H9 (cell line): ENCODE data around the gene KLK3. TPM values are rescaled to one million over a fixed set of nuclear protein-coding genes. Genes with fewer than 3 reads are reported as not detected.

Experiments
- DNase-seq: peaks from one replicate; pipeline ENCODE4 v3.0.0-alpha.2; 2017
- H2AFZ ChIP-seq: one replicate; pipeline ENCODE4 v1.6.1; 2013; ENCODE audit warnings: mild to moderate bottlenecking, low read length, control low read depth, moderate library complexity
- H2AK5ac ChIP-seq: 2 replicates; pipeline ENCODE4 v1.6.1; 2013; ENCODE audit warnings: low read length, control low read depth, mixed read lengths; ENCODE audit not compliant: insufficient read length
- H2BK120ac ChIP-seq: one replicate; pipeline ENCODE4 v1.6.1; 2013; ENCODE audit warnings: low read depth, mild to moderate bottlenecking, low read length, control low read depth, inconsistent platforms; ENCODE audit not compliant: poor library complexity, severe bottlenecking
- H2BK12ac ChIP-seq: 2 replicates; pipeline ENCODE4 v1.6.1; 2013; ENCODE audit warnings: low read length, control low read depth, mixed read lengths, low read depth; ENCODE audit not compliant: insufficient read length
- H2BK15ac ChIP-seq: 2 replicates; pipeline ENCODE4 v1.6.1; 2013; ENCODE audit warnings: low read depth, low read length, control low read depth
- H2BK20ac ChIP-seq: one replicate; pipeline ENCODE4 v1.6.1; 2013; ENCODE audit warnings: low read depth, mild to moderate bottlenecking, low read length, control low read depth, inconsistent platforms; ENCODE audit not compliant: poor library complexity, severe bottlenecking
- H2BK5ac ChIP-seq: 2 replicates; pipeline ENCODE4 v1.6.1; 2013; ENCODE audit warnings: low read length, control low read depth, mixed read lengths; ENCODE audit not compliant: insufficient read length
- H3K14ac ChIP-seq: 2 replicates; pipeline ENCODE4 v1.6.1; 2013; ENCODE audit warnings: low read length, control low read depth; ENCODE audit not compliant: insufficient read depth
- H3K18ac ChIP-seq: 2 replicates; pipeline ENCODE4 v1.6.1; 2013; ENCODE audit warnings: low read depth, mild to moderate bottlenecking, mixed read lengths, low read length, control low read depth; ENCODE audit not compliant: insufficient read length
- H3K23ac ChIP-seq: 2 replicates; pipeline ENCODE4 v1.6.1; 2013; ENCODE audit warnings: low read length, control low read depth, mixed read lengths, low read depth; ENCODE audit not compliant: insufficient read length
- H3K23me2 ChIP-seq: 2 replicates; pipeline ENCODE4 v1.6.1; 2013; ENCODE audit warnings: low read depth, mild to moderate bottlenecking, mixed read lengths, low read length, control low read depth; ENCODE audit not compliant: insufficient read length, poor library complexity, severe bottlenecking
- H3K27ac ChIP-seq: 2 replicates; pipeline ENCODE4 v1.5.1; 2013; ENCODE audit warnings: low read length, control low read depth, mixed read lengths, low read depth; ENCODE audit not compliant: insufficient read length
- H3K27me3 ChIP-seq: 2 replicates; pipeline ENCODE4 v1.6.1; 2013; ENCODE audit warnings: low read length, control low read depth, inconsistent platforms; ENCODE audit not compliant: insufficient read depth
- H3K4ac ChIP-seq: 2 replicates; pipeline ENCODE4 v1.6.1; 2013; ENCODE audit warnings: low read depth, mild to moderate bottlenecking, control low read depth, inconsistent platforms, low read length, moderate library complexity
- H3K4me1 ChIP-seq: 2 replicates; pipeline ENCODE4 v1.6.1; 2013; ENCODE audit warnings: low read length, control low read depth, inconsistent platforms; ENCODE audit not compliant: insufficient read depth
- H3K4me2 ChIP-seq: 2 replicates; pipeline ENCODE4 v1.6.1; 2013; ENCODE audit warnings: low read length, control low read depth, mixed read lengths; ENCODE audit not compliant: insufficient read length, insufficient read depth
- H3K56ac ChIP-seq: 2 replicates; pipeline ENCODE4 v1.6.1; 2013; ENCODE audit warnings: low read depth, mild to moderate bottlenecking, mixed read lengths, low read length, control low read depth; ENCODE audit not compliant: insufficient read length
- H3K79me1 ChIP-seq: 2 replicates; pipeline ENCODE4 v1.6.1; 2013; ENCODE audit warnings: low read depth, mild to moderate bottlenecking, moderate library complexity, low read length, control low read depth, inconsistent platforms; ENCODE audit not compliant: insufficient read depth, poor library complexity, severe bottlenecking
- H3K79me2 ChIP-seq: 2 replicates; pipeline ENCODE4 v1.6.1; 2013; ENCODE audit warnings: low read length, control low read depth, inconsistent platforms; ENCODE audit not compliant: insufficient read depth
- H3K9ac ChIP-seq: 2 replicates; pipeline ENCODE4 v1.6.1; 2013; ENCODE audit warnings: low read length, control low read depth, mixed read lengths; ENCODE audit not compliant: insufficient read length; ENCODE audit errors: extremely low read depth
- H3K9me3 ChIP-seq: one replicate; pipeline ENCODE4 v1.6.1; 2013; ENCODE audit warnings: low read depth, low read length, inconsistent platforms; ENCODE audit not compliant: control insufficient read depth
- H3T11ph ChIP-seq: one replicate; pipeline ENCODE4 v1.6.1; 2013; ENCODE audit warnings: mild to moderate bottlenecking, low read length, control low read depth, inconsistent platforms
- H4K20me1 ChIP-seq: one replicate; pipeline ENCODE4 v1.6.1; 2013; ENCODE audit not compliant: control insufficient read depth, insufficient read length, insufficient read depth
- H4K5ac ChIP-seq: 2 replicates; pipeline ENCODE4 v1.6.1; 2013; ENCODE audit warnings: low read depth, mild to moderate bottlenecking, mixed read lengths, low read length, control low read depth; ENCODE audit not compliant: insufficient read length
- H4K8ac ChIP-seq: replicated peaks from 2 replicates; pipeline ENCODE4 v1.6.1; 2013; ENCODE audit warnings: low read length, control low read depth, mixed read lengths, low read depth; ENCODE audit not compliant: insufficient read length
- H4K91ac ChIP-seq: 2 replicates; pipeline ENCODE4 v1.6.1; 2013; ENCODE audit warnings: low read depth, mild to moderate bottlenecking, moderate library complexity, mixed read lengths, low read length, control low read depth; ENCODE audit not compliant: insufficient read length
- H3K27ac Mint-ChIP-seq, 3 experiments: 2 replicates in 2 of 3; 3 replicates in 1 of 3; pipeline ENCODE4 v1.8.0; 2020 to 2021; ENCODE audit warnings: mixed read lengths in 3 of 3, mild to moderate bottlenecking in 1 of 3, moderate library complexity in 1 of 3
- H3K27me3 Mint-ChIP-seq: 2 replicates; pipeline ENCODE4 v1.8.0; 2021; ENCODE audit warnings: low read depth, mild to moderate bottlenecking, moderate library complexity, mixed read lengths
- H3K36me3 Mint-ChIP-seq, 3 experiments: 2 replicates in 2 of 3; 3 replicates in 1 of 3; pipeline ENCODE4 v1.8.0; 2020 to 2021; ENCODE audit warnings: low read depth in 3 of 3, mixed read lengths in 3 of 3; ENCODE audit not compliant: insufficient read depth in 1 of 3
- H3K4me1 Mint-ChIP-seq, 2 experiments: 2 replicates each; pipeline ENCODE4 v1.8.0; 2020; ENCODE audit warnings: mixed read lengths in 2 of 2
- H3K4me3 Mint-ChIP-seq, 2 experiments: 2 replicates in 1 of 2; 3 replicates in 1 of 2; pipeline ENCODE4 v1.8.0; 2020 to 2021; ENCODE audit warnings: mild to moderate bottlenecking in 2 of 2, mixed read lengths in 2 of 2, moderate library complexity in 1 of 2
- H3K9me3 Mint-ChIP-seq, 2 experiments: 2 replicates in 1 of 2; 3 replicates in 1 of 2; pipeline ENCODE4 v1.8.0; 2020; ENCODE audit warnings: mild to moderate bottlenecking in 2 of 2, mixed read lengths in 2 of 2, moderate library complexity in 1 of 2
- CTCF ChIP-seq: fragments of 200-600 bp; sonication (generic); conservative IDR thresholded peaks from 3 replicates; pipeline ENCODE4 v1.8.0; 2021; ENCODE audit warnings: antibody characterized with exemption, mild to moderate bottlenecking
- WGBS: extraction: QIAGEN DNeasy Blood & Tissue Kit; methylation state at CpG from one replicate; pipeline ENCODE4 v1.1.7; 2013; ENCODE audit warnings: missing lambda C conversion rate, low lambda C conversion rate, mixed read lengths; ENCODE audit not compliant: insufficient read length; ENCODE audit errors: extremely low coverage; 5-methylcytosine and 5-hydroxymethylcytosine counted together
- total RNA-seq: library from RNA; stranded (reverse); gene quantifications from 2 replicates; pipeline ENCODE4 v1.2.1, GENCODE V29; 2021

KLK3 gene
- total RNA-seq, 1 experiment from 2014 or later: not detected

- no peak overlapping the region for H2BK120ac ChIP-seq
- Mint-ChIP-seq H3K9me3 (no peaks in the 10 kb centered on the region; a peak in 1 of 5 replicates), H3K4me1 (no peaks in the 10 kb centered on the region), H3K4me3 (no peak overlapping the region), H3K27me3 (peaks cover 80% of the 10 kb centered on the region), H3K27ac (no peak overlapping the region), H3K36me3 (no peaks in the 10 kb centered on the region)
- no peak overlapping the region for H3T11ph ChIP-seq
- H3K27ac ChIP-seq: no peak overlapping the region
- H3K4me2 ChIP-seq: no peak overlapping the region
- no peak overlapping the region for H3K14ac ChIP-seq
- no peak overlapping the region for H3K18ac ChIP-seq
- no peak overlapping the region for H4K91ac ChIP-seq
- H4K5ac ChIP-seq: no peak overlapping the region
- no peak for DNase-seq
- H2BK12ac ChIP-seq: no peak overlapping the region
- no peak overlapping the region for H3K23ac ChIP-seq
- H2BK20ac ChIP-seq: no peak overlapping the region
- no peak overlapping the region for H3K4ac ChIP-seq
- no peaks in the 10 kb centered on the region for H3K4me1 ChIP-seq
- H2BK5ac ChIP-seq: no peak overlapping the region
- no peaks in the 10 kb centered on the region for H4K20me1 ChIP-seq
- no peak overlapping the region for H2BK15ac ChIP-seq
- H4K8ac ChIP-seq: no peak overlapping the region
- no peaks in the 10 kb centered on the region for H3K79me1 ChIP-seq
- no peak overlapping the region for H2AK5ac ChIP-seq
- H3K9me3 ChIP-seq: no peaks in the 10 kb centered on the region
- no peak for TF ChIP-seq CTCF
- no peaks in the 10 kb centered on the region for H3K23me2 ChIP-seq
- no peak overlapping the region for H3K56ac ChIP-seq
- no peak overlapping the region for H2AFZ ChIP-seq
- H3K9ac ChIP-seq: no peak overlapping the region
- H3K27me3 ChIP-seq: peaks cover 3% of the 10 kb centered on the region; the same call in 1 of the 2 replicates
- H3K79me2 ChIP-seq: no peaks in the 10 kb centered on the region
- WGBS: no CpG with 5 or more reads among the region's 4 CpGs
Measured at GRCh38 chr19:50869479-50869878, 14.8 kb downstream of the KLK3 start.
